ENCODE measurements around the gene PCDHGA1.
A peak's percentile ranks its signal among the peaks of the same experiment; 100 is the strongest.
"Not testable (repeated sequence)": the region's sequence is repeated elsewhere in the genome, so short reads cannot be mapped to it uniquely, and the experiment has no call there.

The PCDHGA1 gene

DNA sequence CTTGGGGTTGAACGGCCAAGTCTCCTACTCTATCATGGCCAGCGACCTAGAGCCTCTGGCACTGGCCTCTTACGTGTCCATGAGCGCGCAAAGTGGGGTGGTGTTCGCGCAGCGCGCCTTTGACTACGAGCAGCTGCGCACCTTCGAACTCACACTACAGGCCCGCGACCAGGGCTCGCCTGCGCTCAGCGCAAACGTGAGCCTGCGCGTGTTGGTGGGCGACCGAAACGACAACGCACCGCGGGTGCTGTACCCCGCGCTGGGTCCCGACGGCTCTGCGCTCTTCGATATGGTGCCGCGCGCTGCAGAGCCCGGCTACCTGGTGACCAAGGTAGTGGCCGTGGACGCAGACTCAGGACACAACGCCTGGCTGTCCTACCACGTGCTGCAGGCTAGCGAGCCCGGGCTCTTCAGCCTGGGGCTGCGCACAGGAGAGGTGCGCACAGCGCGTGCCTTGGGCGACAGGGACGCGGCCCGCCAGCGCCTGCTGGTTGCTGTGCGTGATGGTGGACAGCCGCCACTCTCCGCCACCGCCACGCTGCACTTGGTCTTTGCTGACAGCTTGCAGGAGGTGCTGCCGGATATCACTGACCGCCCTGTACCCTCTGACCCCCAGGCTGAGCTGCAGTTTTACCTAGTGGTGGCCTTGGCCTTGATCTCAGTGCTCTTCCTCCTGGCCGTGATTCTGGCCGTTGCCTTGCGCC, 69.4 kb downstream of the PCDHGA1 start:
- H3K4me2 ChIP-seq (ENCODE audit: low read depth, low read length), result no peak overlapping the region
- peaks cover 11% of the 10 kb centered on the region; the same call in 1 of the 2 replicates for H3K27me3 ChIP-seq (replicated peaks; ENCODE audit: insufficient read depth, low read length)
- no peak overlapping the region for H3K4me3 ChIP-seq (ENCODE audit: low read length)
- H3K9me2 ChIP-seq (replicated peaks; ENCODE audit: insufficient read depth, low read length), result no peaks in the 10 kb centered on the region
- no peaks in the 10 kb centered on the region for H3K4me1 ChIP-seq (ENCODE audit: low read length)
- no peak overlapping the region for H3K27ac ChIP-seq (ENCODE audit: low read length)
- no peak for DNase-seq
- H3K9me3 ChIP-seq (replicated peaks; ENCODE audit: insufficient read depth, low read length), result no peaks in the 10 kb centered on the region
- no peaks in the 10 kb centered on the region for H3K79me2 ChIP-seq (ENCODE audit: low read length)
- H3F3A ChIP-seq (ENCODE audit: insufficient read depth, low read length), result no peaks in the 10 kb centered on the region
- TF ChIP-seq EZH2 (optimal IDR thresholded peaks at IDR 0.05; ENCODE audit: low read depth, low read length), result no peak
- TF ChIP-seq EZH2phosphoT487 (IDR thresholded peaks at IDR 0.05; ENCODE audit: low read length), result no peak
- TF ChIP-seq, protein P1, sequence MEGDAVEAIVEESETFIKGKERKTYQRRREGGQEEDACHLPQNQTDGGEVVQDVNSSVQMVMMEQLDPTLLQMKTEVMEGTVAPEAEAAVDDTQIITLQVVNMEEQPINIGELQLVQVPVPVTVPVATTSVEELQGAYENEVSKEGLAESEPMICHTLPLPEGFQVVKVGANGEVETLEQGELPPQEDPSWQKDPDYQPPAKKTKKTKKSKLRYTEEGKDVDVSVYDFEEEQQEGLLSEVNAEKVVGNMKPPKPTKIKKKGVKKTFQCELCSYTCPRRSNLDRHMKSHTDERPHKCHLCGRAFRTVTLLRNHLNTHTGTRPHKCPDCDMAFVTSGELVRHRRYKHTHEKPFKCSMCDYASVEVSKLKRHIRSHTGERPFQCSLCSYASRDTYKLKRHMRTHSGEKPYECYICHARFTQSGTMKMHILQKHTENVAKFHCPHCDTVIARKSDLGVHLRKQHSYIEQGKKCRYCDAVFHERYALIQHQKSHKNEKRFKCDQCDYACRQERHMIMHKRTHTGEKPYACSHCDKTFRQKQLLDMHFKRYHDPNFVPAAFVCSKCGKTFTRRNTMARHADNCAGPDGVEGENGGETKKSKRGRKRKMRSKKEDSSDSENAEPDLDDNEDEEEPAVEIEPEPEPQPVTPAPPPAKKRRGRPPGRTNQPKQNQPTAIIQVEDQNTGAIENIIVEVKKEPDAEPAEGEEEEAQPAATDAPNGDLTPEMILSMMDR (IDR thresholded peaks at IDR 0.05; ENCODE audit: low read length), result no peak
- no peaks in the 10 kb centered on the region for H4K20me1 ChIP-seq (ENCODE audit: insufficient read depth, low read length)
- no peak overlapping the region for H2AFZ ChIP-seq (ENCODE audit: low read length)
- no peak overlapping the region for H3K9ac ChIP-seq (ENCODE audit: low read length)
- H3K36me3 ChIP-seq (replicated peaks; ENCODE audit: insufficient read depth, low read length), result no peaks in the 10 kb centered on the region

DNA sequence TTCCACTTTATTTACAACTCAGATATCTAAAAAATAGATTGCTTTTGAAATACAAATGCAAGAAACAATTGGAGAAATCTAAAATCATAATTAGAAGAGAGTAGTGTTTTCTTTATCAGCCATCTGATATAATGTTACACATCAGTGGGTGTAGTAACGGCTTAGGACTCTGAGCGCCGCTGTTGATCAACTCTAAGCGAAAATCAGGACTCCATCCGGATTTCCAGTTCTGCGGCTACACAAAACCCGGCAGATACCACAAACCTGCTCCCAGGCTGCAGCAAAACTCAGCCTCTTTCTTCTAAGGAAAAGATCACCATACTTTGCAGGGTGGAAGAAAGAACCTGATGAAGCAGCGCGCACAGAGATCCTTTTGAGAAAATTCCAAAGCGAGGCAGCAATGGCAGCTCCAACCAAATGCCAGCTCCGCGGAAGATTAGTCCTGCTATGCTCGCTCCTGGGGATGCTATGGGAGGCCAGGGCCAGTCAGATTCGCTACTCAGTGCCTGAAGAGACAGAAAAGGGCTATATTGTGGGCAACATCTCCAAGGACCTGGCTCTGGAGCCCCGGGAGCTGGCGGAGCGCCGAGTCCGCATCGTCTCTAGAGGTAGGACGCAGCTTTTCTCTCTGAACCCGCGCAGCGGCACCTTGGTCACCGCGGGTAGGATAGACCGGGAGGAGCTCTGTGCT, 72.4 kb downstream of the PCDHGA1 start, which contains the start of gene PCDHGA9:
PCDHGA9 (plus strand) TSS at position 226 of the 691 bp plus-strand sequence; CDS start at position 401, 175 bp downstream.
- Histone ChIP-seq H3K9me2 (replicated peaks; ENCODE audit: insufficient read depth, low read length) (no peaks in the 10 kb centered on the region), H3K9me3 (replicated peaks; ENCODE audit: insufficient read depth, low read length) (no peaks in the 10 kb centered on the region), H3K4me2 (ENCODE audit: low read depth, low read length) (no peak within 1 kb of the TSS), H3K79me2 (ENCODE audit: low read length) (no peaks in the 10 kb centered on the region), H4K20me1 (ENCODE audit: insufficient read depth, low read length) (no peaks in the 10 kb centered on the region), H2AFZ (ENCODE audit: low read length) (0 out of 2 replicates have a peak within 1 kb of the TSS, but pooled peaks have one; percentile 21), H3K4me1 (ENCODE audit: low read length) (no peaks in the 10 kb centered on the region), H3K27ac (ENCODE audit: low read length) (no peak within 1 kb of the TSS), H3K9ac (ENCODE audit: low read length) (no peak within 1 kb of the TSS), H3K27me3 (replicated peaks; ENCODE audit: insufficient read depth, low read length) (peaks cover 11% of the 10 kb centered on the region; the same call in 1 of the 2 replicates), H3K4me3 (ENCODE audit: low read length) (no peak within 1 kb of the TSS), H3K36me3 (replicated peaks; ENCODE audit: insufficient read depth, low read length) (no peaks in the 10 kb centered on the region; the same call in 1 of the 2 replicates), H3F3A (ENCODE audit: insufficient read depth, low read length) (no peaks in the 10 kb centered on the region)
- TF ChIP-seq EZH2 (optimal IDR thresholded peaks at IDR 0.05; ENCODE audit: low read depth, low read length), result no peak
- TF ChIP-seq, protein P1 (IDR thresholded peaks at IDR 0.05; ENCODE audit: low read length), result peak; percentile 45
- peak; percentile 23 for DNase-seq

DNA sequence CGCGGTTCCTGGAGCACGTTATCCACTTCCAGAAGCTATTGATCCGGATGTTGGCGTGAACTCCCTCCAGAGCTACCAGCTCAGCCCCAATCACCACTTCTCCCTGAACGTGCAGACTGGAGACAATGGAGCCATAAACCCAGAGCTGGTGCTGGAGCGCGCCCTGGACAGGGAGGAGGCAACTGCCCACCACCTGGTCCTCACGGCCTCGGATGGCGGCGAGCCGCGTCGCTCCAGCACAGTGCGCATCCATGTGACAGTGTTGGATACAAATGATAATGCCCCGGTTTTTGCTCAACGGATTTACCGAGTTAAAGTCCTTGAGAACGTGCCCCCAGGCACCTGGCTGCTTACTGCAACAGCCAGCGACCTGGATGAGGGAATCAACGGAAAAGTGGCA, 73.1 kb downstream of the PCDHGA1 start:
- peaks cover 11% of the 10 kb centered on the region; the same call in 1 of the 2 replicates for H3K27me3 ChIP-seq (replicated peaks; ENCODE audit: insufficient read depth, low read length)
- H2AFZ ChIP-seq (ENCODE audit: low read length), result no peak overlapping the region
- no peaks in the 10 kb centered on the region for H3K9me2 ChIP-seq (replicated peaks; ENCODE audit: insufficient read depth, low read length)
- no peaks in the 10 kb centered on the region for H3K79me2 ChIP-seq (ENCODE audit: low read length)
- H3K4me3 ChIP-seq (ENCODE audit: low read length), result no peak overlapping the region
- no peaks in the 10 kb centered on the region for H4K20me1 ChIP-seq (ENCODE audit: insufficient read depth, low read length)
- no peaks in the 10 kb centered on the region for H3K4me1 ChIP-seq (ENCODE audit: low read length)
- H3K9ac ChIP-seq (ENCODE audit: low read length), result no peak overlapping the region
- DNase-seq, result no peak
- H3K9me3 ChIP-seq (replicated peaks; ENCODE audit: insufficient read depth, low read length), result no peaks in the 10 kb centered on the region
- TF ChIP-seq, protein P1 (IDR thresholded peaks at IDR 0.05; ENCODE audit: low read length), result no peak
- TF ChIP-seq EZH2 (optimal IDR thresholded peaks at IDR 0.05; ENCODE audit: low read depth, low read length) (no peak), EZH2phosphoT487 (IDR thresholded peaks at IDR 0.05; ENCODE audit: low read length) (no peak)
- H3K4me2 ChIP-seq (ENCODE audit: low read depth, low read length), result no peak overlapping the region
- H3K27ac ChIP-seq (ENCODE audit: low read length), result no peak overlapping the region
- no peaks in the 10 kb centered on the region for H3F3A ChIP-seq (ENCODE audit: insufficient read depth, low read length)
- H3K36me3 ChIP-seq (replicated peaks; ENCODE audit: insufficient read depth, low read length), result no peaks in the 10 kb centered on the region; the same call in 1 of the 2 replicates

DNA sequence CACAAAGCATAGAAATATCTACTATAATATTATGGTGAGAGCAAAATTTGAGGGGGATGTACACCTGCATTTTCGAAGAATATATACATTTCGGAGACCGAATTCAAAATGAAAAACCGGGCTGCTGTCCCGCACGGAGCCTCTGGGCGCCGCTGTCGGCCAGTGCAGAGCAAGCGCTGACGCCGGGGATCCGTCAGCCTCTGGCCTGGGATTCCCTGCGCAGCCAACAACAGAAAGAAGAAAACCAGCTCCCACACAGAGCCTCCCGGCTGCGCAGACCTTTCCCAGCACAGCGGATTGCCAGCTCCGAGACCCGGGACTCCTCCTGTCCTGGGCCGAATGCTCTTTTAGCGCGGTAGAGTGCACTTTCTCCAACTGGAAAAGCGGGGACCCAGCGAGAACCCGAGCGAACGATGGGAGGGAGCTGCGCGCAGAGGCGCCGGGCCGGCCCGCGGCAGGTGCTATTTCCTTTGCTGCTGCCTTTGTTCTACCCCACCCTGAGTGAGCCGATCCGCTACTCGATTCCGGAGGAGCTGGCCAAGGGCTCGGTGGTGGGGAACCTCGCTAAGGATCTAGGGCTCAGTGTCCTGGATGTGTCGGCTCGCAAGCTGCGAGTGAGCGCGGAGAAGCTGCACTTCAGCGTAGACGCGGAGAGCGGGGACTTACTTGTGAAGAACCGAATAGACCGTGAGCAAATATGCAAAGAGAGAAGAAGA, 77.6 kb downstream of the PCDHGA1 start, which contains the start of gene PCDHGB6:
PCDHGB6 (plus strand) TSS at position 232 of the 716 bp plus-strand sequence; CDS start at position 414, 182 bp downstream.
- not testable (repeated sequence) for DNase-seq; H3K9ac ChIP-seq (ENCODE audit: low read length); H3K4me3 ChIP-seq (ENCODE audit: low read length); H4K20me1 ChIP-seq (ENCODE audit: insufficient read depth, low read length); H3F3A ChIP-seq (ENCODE audit: insufficient read depth, low read length); H2AFZ ChIP-seq (ENCODE audit: low read length); H3K4me1 ChIP-seq (ENCODE audit: low read length); H3K27ac ChIP-seq (ENCODE audit: low read length); H3K79me2 ChIP-seq (ENCODE audit: low read length); H3K4me2 ChIP-seq (ENCODE audit: low read depth, low read length); H3K36me3 ChIP-seq (replicated peaks; ENCODE audit: insufficient read depth, low read length); H3K9me3 ChIP-seq (replicated peaks; ENCODE audit: insufficient read depth, low read length); H3K27me3 ChIP-seq (replicated peaks; ENCODE audit: insufficient read depth, low read length); H3K9me2 ChIP-seq (replicated peaks; ENCODE audit: insufficient read depth, low read length)
